ENCODE measurements around the gene MAGI1.
"Not testable (repeated sequence)": the region's sequence is repeated elsewhere in the genome, so short reads cannot be mapped to it uniquely, and the experiment has no call there.

MAGI1 gene

DNA sequence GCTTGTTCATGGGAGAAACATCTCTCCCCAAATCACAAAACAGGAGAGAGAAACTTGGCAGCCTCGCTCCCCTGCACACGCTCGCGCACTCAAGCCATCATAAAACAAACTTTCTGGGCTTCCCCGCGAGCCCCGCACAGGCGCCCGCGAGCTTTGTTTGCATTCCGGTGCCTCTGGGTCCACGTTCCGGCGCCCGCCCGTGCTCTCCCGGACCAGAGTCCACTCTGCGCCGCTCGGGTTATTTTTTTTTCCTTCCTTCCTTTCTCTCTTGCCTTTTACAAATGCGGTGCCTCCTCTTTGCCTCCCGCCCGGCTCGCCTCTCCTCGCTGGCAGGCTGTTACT is 363 bp downstream of the MAGI1 start:
- no peak for DNase-seq (ENCODE audit: low spot score)

DNA sequence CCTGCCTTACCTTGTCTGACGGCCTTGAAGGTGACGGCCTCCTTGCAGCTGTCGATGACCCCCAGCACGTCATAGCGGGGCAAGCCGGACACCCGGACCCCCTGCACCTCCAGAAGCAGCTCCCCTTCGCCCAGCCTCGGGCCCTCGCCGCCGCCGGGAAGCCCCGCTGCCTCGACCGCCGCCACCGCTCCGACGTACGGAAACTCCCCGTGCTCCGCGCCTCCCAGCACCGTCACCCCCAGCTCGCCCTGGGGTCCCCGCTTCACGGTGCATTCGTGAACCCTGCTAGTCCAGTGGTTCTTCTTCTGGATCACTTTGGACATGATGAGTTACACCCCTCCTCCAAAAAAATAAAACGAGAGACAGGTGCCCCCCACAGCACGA is 740 bp downstream of the MAGI1 start:
- no peak for DNase-seq (ENCODE audit: low spot score)

DNA sequence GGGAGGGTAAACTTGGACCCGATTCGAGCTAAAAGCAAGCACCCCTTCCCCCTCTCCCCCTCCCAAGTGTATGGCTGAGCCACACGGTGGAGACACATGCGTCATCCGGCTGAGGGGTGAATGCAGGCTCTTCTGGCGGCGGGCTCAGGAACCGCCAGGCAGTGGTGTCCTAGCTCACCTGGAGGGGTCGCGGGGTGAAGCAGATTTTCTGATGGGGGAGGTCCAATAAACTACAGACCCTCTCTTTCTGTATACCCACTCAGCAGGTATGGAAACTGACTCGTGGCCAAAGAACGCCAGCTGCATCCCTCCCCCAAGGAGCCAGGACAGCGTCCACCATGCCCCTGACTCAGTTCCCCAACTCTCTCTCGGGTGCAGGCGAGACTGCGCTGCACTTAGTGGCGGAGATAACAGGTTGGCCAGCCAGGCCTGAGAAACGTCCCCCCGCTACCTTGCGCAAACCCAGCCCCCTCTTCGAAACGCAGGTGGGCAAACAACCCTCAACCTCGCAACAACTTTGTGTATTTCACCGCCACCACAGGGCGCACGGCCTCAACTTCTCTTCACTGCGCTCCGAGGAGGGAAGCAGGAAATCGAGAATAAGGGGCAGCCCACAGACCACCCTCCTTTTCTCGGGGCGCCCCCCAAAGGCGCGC is 1.3 kb downstream of the MAGI1 start:
- no peak for DNase-seq (ENCODE audit: low spot score)

GRCh38 chr3:66036586-66037148 is 2.1 kb downstream of the MAGI1 start:
- no peak for DNase-seq (ENCODE audit: low spot score)

GRCh38 chr3:66035763-66036477 is 2.8 kb downstream of the MAGI1 start:
- DNase-seq (ENCODE audit: low spot score): no peak

DNA sequence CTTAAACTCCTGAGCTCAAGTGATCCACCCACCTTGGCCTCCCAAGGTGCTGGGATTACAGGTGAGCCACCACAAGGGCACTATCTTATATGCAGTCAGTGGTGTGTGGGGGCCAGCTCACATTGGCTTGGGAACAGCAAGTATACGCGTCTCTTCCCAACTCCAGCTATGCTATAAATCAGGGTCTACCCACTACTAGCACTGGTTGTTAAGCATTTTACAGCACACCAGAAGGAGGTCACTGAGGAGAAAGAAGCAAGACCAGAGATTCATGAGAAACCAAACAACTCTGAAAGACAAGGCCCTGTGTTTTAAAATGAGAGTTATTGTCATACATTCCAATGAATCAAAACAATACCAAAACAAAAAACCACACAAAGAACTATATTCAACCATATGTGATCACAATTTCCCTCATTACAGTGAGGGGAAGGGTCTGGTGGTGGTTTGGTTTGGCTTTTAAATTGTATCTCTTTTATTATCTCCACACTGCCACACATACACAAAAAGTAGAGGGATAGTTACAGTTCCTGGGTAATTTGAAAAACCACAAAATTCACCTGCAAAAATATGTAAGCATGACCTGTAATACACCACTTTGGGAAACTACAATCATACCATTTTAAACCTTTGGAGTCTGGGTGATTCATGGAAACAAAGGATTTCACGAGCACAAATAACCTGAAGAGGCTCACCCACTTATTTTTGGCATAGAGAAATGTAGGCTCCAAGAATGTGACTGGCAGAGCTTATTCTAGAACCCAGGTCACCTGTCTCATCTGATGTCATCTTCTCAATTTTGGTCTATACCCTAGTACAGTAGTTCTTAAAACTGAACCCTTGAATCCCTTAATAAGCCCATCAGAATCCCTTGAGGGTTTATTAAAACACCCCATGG is 5.2 kb downstream of the MAGI1 start:
- no peak for DNase-seq (ENCODE audit: low spot score)

- DNase-seq (ENCODE audit: low spot score): no peak
These were observed 7.5 kb downstream of the MAGI1 start for GRCh38 chr3:66031102-66031698.

DNA sequence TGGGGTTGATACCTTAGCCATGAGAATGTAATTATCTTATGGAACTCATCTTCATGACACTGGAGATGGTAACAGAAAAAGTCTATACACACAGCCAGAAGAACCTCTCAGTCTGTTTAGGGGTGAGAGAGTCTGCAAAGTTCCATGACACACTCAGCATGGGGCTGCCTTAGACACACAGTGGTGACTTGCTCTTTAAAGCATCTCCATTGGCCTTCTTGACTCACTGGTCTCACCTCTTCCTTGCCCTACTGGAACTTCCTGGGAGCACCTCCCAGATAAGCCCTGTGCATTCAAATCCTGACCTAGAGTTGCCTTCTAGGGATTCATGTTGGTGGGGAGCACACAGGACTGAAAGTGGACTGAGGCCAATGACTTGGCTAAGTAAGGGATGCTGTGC is 9.3 kb downstream of the MAGI1 start:
- DNase-seq (ENCODE audit: low spot score): no peak

- DNase-seq (ENCODE audit: low spot score): no peak
These were observed 9.7 kb downstream of the MAGI1 start for GRCh38 chr3:66029014-66029413.

GRCh38 chr3:66028457-66028856 is 10.3 kb downstream of the MAGI1 start:
- DNase-seq (ENCODE audit: low spot score): no peak

DNA sequence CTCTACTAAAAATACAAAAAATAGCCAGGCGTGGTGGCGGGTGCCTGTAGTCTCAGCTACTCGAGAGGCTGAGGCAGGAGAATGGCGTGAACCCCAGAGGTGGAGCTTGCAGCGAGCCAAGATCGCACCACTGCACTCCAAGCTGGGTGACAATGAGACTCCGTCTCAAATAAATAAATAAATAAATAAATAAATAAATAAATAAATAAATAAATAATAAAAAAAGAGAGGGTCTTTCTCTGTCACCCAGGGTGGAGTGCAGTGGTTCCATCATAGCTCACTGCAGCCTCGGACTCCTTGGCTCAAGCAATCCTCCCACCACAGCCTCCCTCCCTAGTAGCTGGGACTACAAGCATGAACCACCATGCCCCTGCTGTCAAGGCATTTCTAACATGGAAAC is 11.6 kb downstream of the MAGI1 start:
- not testable (repeated sequence) for DNase-seq (ENCODE audit: low spot score)

DNA sequence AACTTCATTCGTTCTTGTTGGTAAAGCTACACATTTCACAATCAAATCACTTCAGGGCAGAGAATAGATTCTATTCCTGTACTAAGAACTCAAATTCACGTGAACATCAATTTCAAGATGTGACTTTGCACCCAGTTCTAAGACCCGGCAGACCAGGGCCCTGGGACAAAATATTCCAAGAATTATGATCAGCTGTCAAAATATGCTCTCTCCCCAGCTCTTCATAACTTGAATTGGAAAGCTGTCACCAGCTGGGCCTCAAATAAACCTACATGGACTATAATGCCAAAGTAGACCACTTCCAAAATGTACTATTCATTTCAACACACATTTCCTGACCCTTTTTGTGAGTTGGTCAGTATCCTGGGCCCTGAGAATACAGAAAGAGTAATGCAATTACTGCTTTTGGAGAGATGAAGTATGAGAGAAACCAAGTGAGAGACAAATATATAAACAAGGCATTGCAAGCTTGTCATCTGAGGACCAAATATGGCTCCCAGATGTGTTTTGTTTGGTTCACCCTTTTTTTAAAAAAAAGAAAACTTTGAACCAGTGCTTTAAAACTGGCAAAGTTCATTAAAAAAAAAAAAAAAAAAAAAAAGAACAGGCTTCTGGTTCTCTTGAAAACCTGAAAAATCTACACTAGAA is 14.9 kb downstream of the MAGI1 start:
- DNase-seq (ENCODE audit: low spot score): no peak

- no peak for DNase-seq (ENCODE audit: low spot score)
These were observed 15.5 kb downstream of the MAGI1 start for GRCh38 chr3:66023229-66023628.

DNA sequence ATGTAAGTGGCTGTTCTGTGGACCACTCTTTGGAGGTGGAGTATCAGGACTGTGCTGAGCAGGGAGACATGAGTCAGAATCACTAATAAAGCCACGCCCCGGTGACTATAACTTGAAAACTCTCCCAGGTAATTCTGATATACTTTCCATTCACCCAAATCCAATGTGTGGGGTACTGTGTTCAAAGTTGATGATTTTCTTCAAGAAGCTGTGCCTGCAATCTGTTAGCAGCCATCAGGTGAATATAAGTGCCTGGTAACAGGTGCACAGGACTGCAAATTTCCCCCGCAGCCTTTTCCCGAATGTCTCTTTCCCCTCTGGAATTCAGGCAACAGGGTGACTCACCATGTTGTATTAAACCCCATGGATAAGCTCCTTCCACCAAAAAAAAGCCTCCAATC is 17.0 kb downstream of the MAGI1 start:
- no peak for DNase-seq (ENCODE audit: low spot score)

GRCh38 chr3:66019896-66020295 is 18.8 kb downstream of the MAGI1 start:
- no peak for DNase-seq (ENCODE audit: low spot score)

DNA sequence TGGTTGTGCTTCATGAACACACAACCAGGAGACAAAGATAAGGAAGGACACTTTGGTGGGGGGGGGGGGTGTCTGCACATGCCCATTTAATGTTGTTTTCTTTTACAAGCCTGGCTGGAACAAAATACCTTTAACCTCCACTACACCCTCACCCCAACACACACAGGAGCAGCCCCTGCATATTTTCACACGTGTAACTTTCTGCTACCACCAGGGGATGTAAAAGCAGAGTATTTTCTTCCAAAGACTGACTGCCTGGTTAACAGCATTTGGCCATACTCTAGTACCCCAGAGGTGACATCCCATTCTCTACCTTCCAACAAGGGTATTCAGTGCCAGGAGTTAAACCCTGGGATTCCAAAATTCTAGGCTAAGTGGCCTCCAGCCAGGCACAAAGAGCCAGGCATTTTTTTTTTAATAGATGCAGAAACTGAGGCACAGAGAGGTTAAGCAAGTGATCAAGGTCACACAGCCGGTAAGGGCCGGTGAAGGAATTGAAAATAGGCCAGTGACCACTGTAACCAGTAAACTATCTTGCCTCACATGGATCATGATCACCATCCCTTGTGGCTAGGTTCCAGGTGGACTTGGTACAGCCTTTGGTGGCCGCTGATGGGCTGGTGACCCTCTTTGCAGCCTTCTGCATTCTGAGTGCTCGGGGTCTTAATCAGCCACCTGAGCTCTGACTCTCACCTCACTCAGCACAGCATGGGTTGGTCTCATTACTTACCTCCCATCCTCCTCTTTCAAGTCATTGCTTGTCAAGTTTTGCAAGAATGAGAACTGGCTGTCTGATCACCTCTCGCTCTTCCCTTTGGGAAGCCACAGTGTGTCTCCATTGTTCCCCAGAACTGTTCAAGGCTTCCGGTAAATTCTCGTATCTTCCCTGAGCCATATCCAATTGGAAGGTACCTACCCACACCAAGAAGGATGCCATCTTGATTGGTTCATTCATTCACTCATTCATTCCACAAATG is 20.4 kb downstream of the MAGI1 start:
- no peak for DNase-seq (ENCODE audit: low spot score)

GRCh38 chr3:66017591-66017990 is 21.1 kb downstream of the MAGI1 start:
- no peak for DNase-seq (ENCODE audit: low spot score)

GRCh38 chr3:66017084-66017483 is 21.6 kb downstream of the MAGI1 start:
- DNase-seq (ENCODE audit: low spot score): no peak

GRCh38 chr3:66015841-66016240 is 22.9 kb downstream of the MAGI1 start:
- DNase-seq (ENCODE audit: low spot score): no peak

- no peak for DNase-seq (ENCODE audit: low spot score)
These were observed 24.1 kb downstream of the MAGI1 start for GRCh38 chr3:66014651-66015050.

- no peak for DNase-seq (ENCODE audit: low spot score)
These were observed 24.7 kb downstream of the MAGI1 start for GRCh38 chr3:66014056-66014455.

Measured in hematopoietic multipotent progenitor cell treated with erythropoietin and hydrocortisone succinate and interleukin-3 and kit ligand, for 17 days (in vitro differentiated cells).